A549 (cell line): ENCODE data around the gene CREG2. TPM values are rescaled to one million over a fixed set of nuclear protein-coding genes. Genes with fewer than 3 reads are reported as not detected.
"Not testable (repeated sequence)": the region's sequence is repeated elsewhere in the genome, so short reads cannot be mapped to it uniquely, and the experiment has no call there.

Experiments used
- ATAC-seq, 2 experiments: fragments of 200-7000 bp in 1 of 2; fragments of >200 bp in 1 of 2; cut with Nextera tagmentation in 1 of 2; cut with Tn5 transposase in 1 of 2; 3 replicates each; pipeline versions ENCODE4 v1.8.0 to v1.9.1; 2018 to 2020; ENCODE audit warnings: mild to moderate bottlenecking in 1 of 2, moderate library complexity in 1 of 2
- CTCF ChIA-PET: fragments of 300-600 bp; sonication (Branson Sonifier 250); formaldehyde crosslinking; extraction: SDS; loops from one replicate; lab custom pipeline; 2021; ENCODE audit warnings: antibody characterized with exemption, inconsistent platforms; lab: Yijun Ruan, JAX
- POLR2A ChIA-PET: fragments of 350-600 bp; formaldehyde crosslinking; extraction: SDS; loops from one replicate; lab custom pipeline; 2021; ENCODE audit warnings: antibody characterized with exemption, inconsistent platforms; lab: Yijun Ruan, JAX
- DNase-seq, 2 experiments: peaks; one replicate each; pipeline versions ENCODE4 v3.0.0 to v3.0.0-alpha.2; 2011 to 2016; ENCODE audit warnings: low read depth in 1 of 2, low spot score in 1 of 2
- FAIRE-seq: peaks from 2 replicates; lab custom pipeline; 2011; peaks lifted over from hg19 to GRCh38; lab: Jason Lieb, UNC
- H3K27ac ChIP-seq, 2 experiments: fragments of >200 bp; sonication (Bioruptor Twin); formaldehyde crosslinking; 3 replicates each; pipeline ENCODE4 v1.5.1; 2016 to 2017
- H3K4me1 ChIP-seq: fragments of >200 bp; sonication (Bioruptor Twin); formaldehyde crosslinking; 3 replicates; pipeline ENCODE4 v1.6.1; 2016
- H3K4me2 ChIP-seq: fragments of >200 bp; sonication (Bioruptor Twin); formaldehyde crosslinking; 3 replicates; pipeline ENCODE4 v1.6.1; 2016
- H3K4me3 ChIP-seq: fragments of >200 bp; sonication (Bioruptor Twin); formaldehyde crosslinking; 3 replicates; pipeline ENCODE4 v1.5.1; 2016
- H3K9me3 ChIP-seq: fragments of >200 bp; sonication (Bioruptor Twin); formaldehyde crosslinking; 3 replicates; pipeline ENCODE4 v1.6.1; 2016
- BHLHE40 ChIP-seq: IDR thresholded peaks from 2 replicates; pipeline ENCODE4 v1.6.1; 2012; ENCODE audit warnings: low read depth, low read length, inconsistent platforms
- CBX8 ChIP-seq: fragments of 200-600 bp; sonication (generic); IDR thresholded peaks from 2 replicates; pipeline ENCODE4 v1.6.1; 2016
- CEBPB ChIP-seq, 2 experiments: fragments of >200 bp in 1 of 2; sonication (Bioruptor Twin) in 1 of 2; formaldehyde crosslinking in 1 of 2; IDR thresholded peaks; 2 replicates each; pipeline ENCODE4 v1.6.1; 2012 to 2016
- EHMT2 ChIP-seq: fragments of 200-600 bp; sonication (generic); IDR thresholded peaks from 2 replicates; pipeline ENCODE4 v1.6.1; 2016; ENCODE audit warnings: antibody characterized with exemption, low read depth, mild to moderate bottlenecking, moderate library complexity
- FOXS1 ChIP-seq: fragments of 250-450 bp; sonication (Bioruptor Pico); IDR thresholded peaks from 2 replicates; pipeline ENCODE4 v1.5.0; 2020; ENCODE audit warnings: mild to moderate bottlenecking, moderate library complexity
- HES2 ChIP-seq: fragments of >200 bp; sonication (Bioruptor Twin); formaldehyde crosslinking; IDR thresholded peaks from 2 replicates; pipeline ENCODE4 v1.6.1; 2016
- HMGXB4 ChIP-seq: fragments of 250-450 bp; sonication (Bioruptor Pico); IDR thresholded peaks from 2 replicates; pipeline ENCODE4 v1.5.0; 2021; ENCODE audit warnings: mild to moderate bottlenecking, moderate library complexity, borderline replicate concordance
- HOXB5 ChIP-seq: fragments of 250-450 bp; sonication (Bioruptor Pico); IDR thresholded peaks from 2 replicates; pipeline ENCODE4 v1.5.0; 2020; ENCODE audit warnings: mild to moderate bottlenecking, moderate library complexity
- JUNB ChIP-seq: fragments of >200 bp; sonication (Bioruptor Twin); formaldehyde crosslinking; IDR thresholded peaks from 2 replicates; pipeline ENCODE4 v1.6.1; 2016
- KDM1A ChIP-seq: fragments of 200-600 bp; sonication (generic); IDR thresholded peaks from 2 replicates; pipeline ENCODE4 v1.6.1; 2016; ENCODE audit warnings: low read depth, mild to moderate bottlenecking
- KDM5A ChIP-seq: fragments of 200-600 bp; sonication (generic); IDR thresholded peaks from 2 replicates; pipeline ENCODE4 v1.6.1; 2016; ENCODE audit warnings: antibody characterized with exemption, mild to moderate bottlenecking
- MAFK ChIP-seq: fragments of 450-650 bp; IDR thresholded peaks from 2 replicates; pipeline ENCODE4 v1.6.1; 2014; ENCODE audit not compliant: partially characterized antibody
- PHF8 ChIP-seq: fragments of 200-600 bp; sonication (generic); IDR thresholded peaks from 2 replicates; pipeline ENCODE4 v1.6.1; 2016; ENCODE audit warnings: low read depth, mild to moderate bottlenecking, antibody characterized with exemption, moderate library complexity, borderline replicate concordance
- RARB ChIP-seq: fragments of 250-450 bp; sonication (Bioruptor Pico); IDR thresholded peaks from 2 replicates; pipeline ENCODE4 v1.8.0; 2021; ENCODE audit warnings: mild to moderate bottlenecking, moderate library complexity
- RFX5 ChIP-seq: fragments of 450-650 bp; IDR thresholded peaks from 2 replicates; pipeline ENCODE4 v1.7.1; 2014; ENCODE audit warnings: antibody characterized with exemption, mild to moderate bottlenecking, moderate library complexity
- RNF2 ChIP-seq: fragments of 200-600 bp; sonication (generic); IDR thresholded peaks from 2 replicates; pipeline ENCODE4 v1.6.1; 2016; ENCODE audit warnings: low read depth, mild to moderate bottlenecking, antibody characterized with exemption, moderate library complexity, borderline replicate concordance
- TFCP2L1 ChIP-seq: fragments of 250-450 bp; sonication (Bioruptor Pico); IDR thresholded peaks from 2 replicates; pipeline ENCODE4 v1.5.0; 2021; ENCODE audit warnings: mild to moderate bottlenecking
- TP53 ChIP-seq: fragments of 250-450 bp; sonication (Bioruptor Pico); IDR thresholded peaks from 2 replicates; pipeline ENCODE4 v1.5.0; 2021; ENCODE audit warnings: mild to moderate bottlenecking, moderate library complexity
- ZC3H11A ChIP-seq: fragments of 450-650 bp; IDR thresholded peaks from 2 replicates; pipeline ENCODE4 v1.6.1; 2014; ENCODE audit warnings: antibody characterized with exemption, mild to moderate bottlenecking
- ZNF302 ChIP-seq: fragments of 250-450 bp; sonication (Bioruptor Pico); IDR thresholded peaks from 2 replicates; pipeline ENCODE4 v1.9.0; 2021; ENCODE audit warnings: inconsistent platforms, mild to moderate bottlenecking, moderate library complexity
- ZSCAN20 ChIP-seq: fragments of 250-450 bp; sonication (Bioruptor Pico); IDR thresholded peaks from 2 replicates; pipeline ENCODE4 v1.8.0; 2022; ENCODE audit warnings: mild to moderate bottlenecking, moderate library complexity
- WGBS: methylation state at CpG from one replicate; pipeline ENCODE4 v1.1.6; 2017; ENCODE audit errors: missing lambda C conversion rate; 5-methylcytosine and 5-hydroxymethylcytosine counted together
- polyA plus RNA-seq, 4 experiments: library from polyadenylated mRNA; depleted of rRNA in 3 of 4; stranded (reverse); fragments of >200 nt; fragmentation: RNase III in 1 of 4; extraction: RNeasy Plus Mini Kit Qiagen cat#74134 plus additional on column Dnase treatment in 1 of 4; gene quantifications; 2 replicates in 3 of 4; 3 replicates in 1 of 4; pipeline ENCODE4 v1.2.3, GENCODE V29; 2011 to 2017
- TF ChIP-seq, protein P1 (sequence below): fragments of >200 bp; sonication (Bioruptor Twin); formaldehyde crosslinking; IDR thresholded peaks from 3 replicates; pipeline ENCODE4 v1.5.1; 2016
- TF ChIP-seq, protein P2 (sequence below): IDR thresholded peaks from 2 replicates; pipeline ENCODE4 v1.6.1; 2012

The CREG2 gene
- polyA plus RNA-seq, 2 of the 4 experiments (the other 2 are of a cell fraction) = 1.5 to 1.6 TPM

- H3K9me3 ChIP-seq, POLR2A ChIA-PET: not testable (repeated sequence)
Measured at GRCh38 chr2:101316568-101316967, 70.7 kb downstream of the CREG2 start.

GRCh38 chr2:101311696-101312017, 75.6 kb downstream of the CREG2 start:
- Histone ChIP-seq H3K4me1 (peaks cover 13% of the 10 kb centered on the region; the same call in 2 of the 3 replicates), H3K4me3 (no peak overlapping the region), H3K9me3 (no peaks in the 10 kb centered on the region), H3K4me2 (no peak overlapping the region), H3K27ac (no peak overlapping the region)
- TF ChIP-seq JUNB (no peak), PHF8 (no peak), RNF2 (no peak), ZC3H11A (no peak), MAFK (no peak), BHLHE40 (no peak), RARB (CRISPR knock-in tag) (no peak), KDM5A (no peak), KDM1A (no peak), RFX5 (no peak)
- TF ChIP-seq, protein P1, sequence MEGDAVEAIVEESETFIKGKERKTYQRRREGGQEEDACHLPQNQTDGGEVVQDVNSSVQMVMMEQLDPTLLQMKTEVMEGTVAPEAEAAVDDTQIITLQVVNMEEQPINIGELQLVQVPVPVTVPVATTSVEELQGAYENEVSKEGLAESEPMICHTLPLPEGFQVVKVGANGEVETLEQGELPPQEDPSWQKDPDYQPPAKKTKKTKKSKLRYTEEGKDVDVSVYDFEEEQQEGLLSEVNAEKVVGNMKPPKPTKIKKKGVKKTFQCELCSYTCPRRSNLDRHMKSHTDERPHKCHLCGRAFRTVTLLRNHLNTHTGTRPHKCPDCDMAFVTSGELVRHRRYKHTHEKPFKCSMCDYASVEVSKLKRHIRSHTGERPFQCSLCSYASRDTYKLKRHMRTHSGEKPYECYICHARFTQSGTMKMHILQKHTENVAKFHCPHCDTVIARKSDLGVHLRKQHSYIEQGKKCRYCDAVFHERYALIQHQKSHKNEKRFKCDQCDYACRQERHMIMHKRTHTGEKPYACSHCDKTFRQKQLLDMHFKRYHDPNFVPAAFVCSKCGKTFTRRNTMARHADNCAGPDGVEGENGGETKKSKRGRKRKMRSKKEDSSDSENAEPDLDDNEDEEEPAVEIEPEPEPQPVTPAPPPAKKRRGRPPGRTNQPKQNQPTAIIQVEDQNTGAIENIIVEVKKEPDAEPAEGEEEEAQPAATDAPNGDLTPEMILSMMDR = no peak
- ATAC-seq (no peak), DNase-seq (no peak), FAIRE-seq (no peak)
- POLR2A ChIA-PET = no interaction called here
- CTCF ChIA-PET = interaction anchor here (1.0 kb wide), 1 partner anchor 30 kb away, joined by 5 read pairs; no protein-coding TSS in a partner anchor
- WGBS = 74% methylated on average over 3 of the region's 3 CpGs

More at GRCh38 chr2:101316568-101316967, 70.7 kb downstream of the CREG2 start:
- FAIRE-seq, H3K4me3 ChIP-seq, H3K4me2 ChIP-seq, ATAC-seq, DNase-seq, H3K27ac ChIP-seq, CTCF ChIA-PET, H3K4me1 ChIP-seq: not testable (repeated sequence)
- 82% methylated on average over 6 of the region's 6 CpGs for WGBS

GRCh38 chr2:101310834-101311695, 76.2 kb downstream of the CREG2 start:
- no peak overlapping the region for H3K27ac ChIP-seq
- TF ChIP-seq ZNF302 (CRISPR knock-in tag) (no peak), CBX8 (no peak), CEBPB (IDR thresholded peaks at IDR 0.05) (no peak), ZC3H11A (no peak), HOXB5 (no peak), ZSCAN20 (no peak), EHMT2 (no peak), HES2 (no peak), RNF2 (no peak), HMGXB4 (no peak), FOXS1 (CRISPR knock-in tag) (no peak), TP53 (CRISPR knock-in tag) (no peak), TFCP2L1 (CRISPR knock-in tag) (no peak)
- TF ChIP-seq, protein P2, sequence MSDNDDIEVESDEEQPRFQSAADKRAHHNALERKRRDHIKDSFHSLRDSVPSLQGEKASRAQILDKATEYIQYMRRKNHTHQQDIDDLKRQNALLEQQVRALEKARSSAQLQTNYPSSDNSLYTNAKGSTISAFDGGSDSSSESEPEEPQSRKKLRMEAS = no peak
- TF ChIP-seq, all 56 proteins: peak for 0
- H3K4me3 ChIP-seq = no peak overlapping the region
- no peaks in the 10 kb centered on the region for H3K9me3 ChIP-seq
- POLR2A ChIA-PET = no interaction called here
- no peak overlapping the region for H3K4me2 ChIP-seq
- DNase-seq (no peak), FAIRE-seq (no peak), ATAC-seq (no peak)
- 78% methylated on average over 7 of the region's 7 CpGs for WGBS
- H3K4me1 ChIP-seq = peaks cover 19% of the 10 kb centered on the region; the same call in 2 of the 3 replicates
- CTCF ChIA-PET = interaction anchor here (0.6 to 1.0 kb wide), 3 partner anchors 31 to 39 kb away, joined by 3 to 5 read pairs (median 4); no protein-coding TSS in a partner anchor
